Neural crest cell (in vitro differentiated cells): ENCODE results near the gene INAVA. TPM values are rescaled to one million over a fixed set of nuclear protein-coding genes. Genes with fewer than 3 reads are reported as not detected.

ENCODE experiments used
- DNase-seq: peaks from one replicate; pipeline ENCODE4 v3.0.0; 2021; ENCODE audit warnings: low read depth, mixed read lengths, low spot score
- H3K27ac Mint-ChIP-seq: one replicate; pipeline ENCODE4 v1.8.0; 2021; ENCODE audit warnings: mild to moderate bottlenecking, mixed read lengths; ENCODE audit not compliant: unreplicated experiment
- H3K27me3 Mint-ChIP-seq: 2 replicates; pipeline ENCODE4 v1.8.0; 2021; ENCODE audit warnings: low read depth, mild to moderate bottlenecking, mixed read lengths
- H3K36me3 Mint-ChIP-seq: 2 replicates; pipeline ENCODE4 v1.8.0; 2021; ENCODE audit warnings: low read depth, mild to moderate bottlenecking, mixed read lengths
- H3K4me1 Mint-ChIP-seq: 2 replicates; pipeline ENCODE4 v1.8.0; 2021; ENCODE audit warnings: mixed read lengths
- H3K4me3 Mint-ChIP-seq: one replicate; pipeline ENCODE4 v1.8.0; 2021; ENCODE audit warnings: mild to moderate bottlenecking, mixed read lengths
- H3K9me3 Mint-ChIP-seq: 2 replicates; pipeline ENCODE4 v1.8.0; 2021; ENCODE audit warnings: mixed read lengths
- total RNA-seq: library from RNA; stranded (reverse); gene quantifications from 2 replicates; pipeline ENCODE4 v1.2.1, GENCODE V29; 2021
- TF ChIP-seq, protein P1 (sequence below): fragments of 200-600 bp; sonication (generic); conservative IDR thresholded peaks from 2 replicates; pipeline ENCODE4 v1.5.0; 2021; ENCODE audit warnings: antibody characterized with exemption, mild to moderate bottlenecking

The INAVA gene
- total RNA-seq, 1 donor from 2014 or later: 51.8 TPM

DNA sequence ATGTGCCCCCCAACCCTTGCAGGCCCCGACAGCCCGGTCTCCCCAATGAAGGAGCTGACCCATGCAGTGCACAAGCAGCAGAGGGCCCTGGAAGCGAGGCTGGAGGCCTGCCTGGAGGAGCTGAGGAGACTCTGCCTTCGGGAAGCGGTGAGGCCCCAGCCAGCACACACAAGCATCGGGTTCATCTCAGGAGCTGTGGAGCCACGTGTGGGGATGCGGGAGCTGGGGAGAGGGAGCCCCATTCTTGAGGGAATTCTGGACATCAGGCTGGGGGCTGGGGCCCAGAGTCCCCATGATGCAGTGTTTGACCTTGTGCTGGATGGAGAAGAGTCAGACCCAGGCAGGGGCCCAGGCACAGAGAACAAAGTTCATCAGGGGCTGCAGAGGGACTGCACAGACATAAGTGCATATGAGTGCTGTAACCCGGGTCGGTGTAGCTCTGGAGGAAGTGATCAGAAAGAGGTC is 4.8 kb downstream of the INAVA start:
- TF ChIP-seq, protein P1, sequence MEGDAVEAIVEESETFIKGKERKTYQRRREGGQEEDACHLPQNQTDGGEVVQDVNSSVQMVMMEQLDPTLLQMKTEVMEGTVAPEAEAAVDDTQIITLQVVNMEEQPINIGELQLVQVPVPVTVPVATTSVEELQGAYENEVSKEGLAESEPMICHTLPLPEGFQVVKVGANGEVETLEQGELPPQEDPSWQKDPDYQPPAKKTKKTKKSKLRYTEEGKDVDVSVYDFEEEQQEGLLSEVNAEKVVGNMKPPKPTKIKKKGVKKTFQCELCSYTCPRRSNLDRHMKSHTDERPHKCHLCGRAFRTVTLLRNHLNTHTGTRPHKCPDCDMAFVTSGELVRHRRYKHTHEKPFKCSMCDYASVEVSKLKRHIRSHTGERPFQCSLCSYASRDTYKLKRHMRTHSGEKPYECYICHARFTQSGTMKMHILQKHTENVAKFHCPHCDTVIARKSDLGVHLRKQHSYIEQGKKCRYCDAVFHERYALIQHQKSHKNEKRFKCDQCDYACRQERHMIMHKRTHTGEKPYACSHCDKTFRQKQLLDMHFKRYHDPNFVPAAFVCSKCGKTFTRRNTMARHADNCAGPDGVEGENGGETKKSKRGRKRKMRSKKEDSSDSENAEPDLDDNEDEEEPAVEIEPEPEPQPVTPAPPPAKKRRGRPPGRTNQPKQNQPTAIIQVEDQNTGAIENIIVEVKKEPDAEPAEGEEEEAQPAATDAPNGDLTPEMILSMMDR: no peak
- no peak for DNase-seq
- Mint-ChIP-seq H3K36me3 (peaks cover 6% of the 10 kb centered on the region), H3K27me3 (no peaks in the 10 kb centered on the region), H3K27ac (no peak overlapping the region), H3K9me3 (no peaks in the 10 kb centered on the region), H3K4me1 (peaks cover 26% of the 10 kb centered on the region), H3K4me3 (no peak overlapping the region)

DNA sequence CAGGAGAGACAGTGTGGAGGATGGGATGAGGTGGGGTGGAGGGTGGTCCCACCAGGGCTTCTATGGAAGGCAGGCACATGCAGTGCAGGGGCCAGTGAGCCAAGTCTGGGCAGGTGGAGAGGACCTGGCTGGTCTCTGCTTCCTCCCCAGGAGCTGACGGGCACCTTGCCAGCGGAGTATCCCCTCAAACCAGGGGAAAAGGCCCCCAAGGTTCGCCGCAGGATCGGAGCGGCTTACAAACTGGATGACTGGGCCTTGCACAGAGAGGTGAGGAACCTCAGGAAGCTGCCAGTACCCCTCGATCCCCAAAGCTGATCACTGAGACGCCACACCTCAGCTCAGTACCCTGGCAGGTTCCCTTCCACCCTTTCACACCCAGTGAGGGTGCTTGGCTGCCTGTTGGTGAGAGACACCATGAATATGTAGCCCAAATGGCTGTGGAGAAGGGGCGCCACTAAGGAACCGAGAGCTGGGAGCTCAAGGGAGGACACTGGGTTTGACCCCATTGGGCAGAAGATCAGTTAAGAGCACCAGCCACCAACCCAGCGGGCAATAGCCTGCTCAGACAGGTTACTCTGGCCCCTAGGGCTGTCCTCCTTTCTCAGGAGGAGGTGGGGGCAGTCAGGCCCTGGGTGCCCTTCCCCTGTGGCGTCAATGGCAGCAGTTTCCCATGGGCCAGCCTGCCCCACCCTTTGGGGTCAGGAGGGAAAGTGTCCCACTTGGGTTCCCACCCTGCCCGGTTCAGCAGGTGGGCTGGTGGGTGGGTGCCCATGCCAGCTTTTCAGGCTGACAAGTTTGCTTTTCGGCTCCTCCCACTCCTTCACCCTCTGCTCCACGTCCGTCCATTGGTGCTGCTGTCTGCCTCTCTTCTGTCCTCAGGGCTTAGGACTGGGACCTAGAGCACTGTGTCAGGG is 5.5 kb downstream of the INAVA start:
- peaks cover 25% of the 10 kb centered on the region for H3K4me1 Mint-ChIP-seq
- no peak for DNase-seq
- H3K27me3 Mint-ChIP-seq: no peaks in the 10 kb centered on the region
- no peak overlapping the region for H3K27ac Mint-ChIP-seq
- no peaks in the 10 kb centered on the region for H3K9me3 Mint-ChIP-seq
- TF ChIP-seq, protein P1: no peak
- no peak overlapping the region for H3K4me3 Mint-ChIP-seq
- H3K36me3 Mint-ChIP-seq: peaks cover 6% of the 10 kb centered on the region

DNA sequence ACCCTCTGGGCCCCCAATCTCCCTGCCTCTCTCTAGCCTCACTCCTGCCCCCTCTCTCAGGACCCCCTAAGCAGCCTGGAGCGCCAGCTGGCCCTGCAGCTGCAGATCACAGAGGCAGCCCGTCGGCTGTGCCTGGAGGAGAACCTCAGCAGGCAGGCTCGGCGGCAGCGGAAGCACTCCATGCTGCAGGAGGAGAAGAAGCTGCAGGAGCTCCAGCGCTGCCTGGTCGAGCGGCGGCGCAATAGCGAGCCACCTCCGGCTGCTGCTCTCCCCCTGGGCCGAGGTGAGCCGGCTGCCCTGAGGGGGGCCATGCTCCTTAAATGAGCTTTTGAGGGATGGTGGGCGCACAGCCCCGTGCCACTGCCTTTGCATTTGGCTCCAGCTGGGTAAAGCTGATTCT is 6.2 kb downstream of the INAVA start:
- Mint-ChIP-seq H3K27ac (no peak overlapping the region), H3K4me1 (peaks cover 18% of the 10 kb centered on the region), H3K27me3 (no peaks in the 10 kb centered on the region), H3K9me3 (no peaks in the 10 kb centered on the region), H3K4me3 (no peak overlapping the region), H3K36me3 (peaks cover 6% of the 10 kb centered on the region)
- DNase-seq: no peak
- TF ChIP-seq, protein P1: no peak

DNA sequence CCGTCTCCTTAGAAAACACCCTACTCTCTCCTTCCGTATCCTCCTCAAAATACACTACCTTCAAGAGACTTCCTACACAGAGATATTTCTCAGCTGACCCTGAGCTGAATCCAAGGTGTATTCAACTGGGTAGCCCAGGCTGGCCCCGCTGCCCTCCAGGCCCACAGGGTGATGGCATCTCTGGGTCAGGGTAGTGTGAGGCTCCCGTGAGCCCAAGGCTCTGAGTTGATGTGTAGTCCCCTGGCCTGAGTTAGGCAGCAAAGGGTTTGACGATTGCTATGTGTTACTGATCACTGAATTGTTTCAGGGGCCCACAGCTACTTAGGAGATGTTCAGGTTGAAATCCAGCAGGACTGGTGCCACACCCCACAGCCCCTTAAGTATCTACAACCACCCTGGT is 6.7 kb downstream of the INAVA start:
- Mint-ChIP-seq H3K36me3 (peaks cover 6% of the 10 kb centered on the region), H3K27me3 (no peaks in the 10 kb centered on the region), H3K4me3 (no peak overlapping the region), H3K4me1 (peaks cover 16% of the 10 kb centered on the region), H3K27ac (no peak overlapping the region), H3K9me3 (no peaks in the 10 kb centered on the region)
- TF ChIP-seq, protein P1: no peak
- no peak for DNase-seq

DNA sequence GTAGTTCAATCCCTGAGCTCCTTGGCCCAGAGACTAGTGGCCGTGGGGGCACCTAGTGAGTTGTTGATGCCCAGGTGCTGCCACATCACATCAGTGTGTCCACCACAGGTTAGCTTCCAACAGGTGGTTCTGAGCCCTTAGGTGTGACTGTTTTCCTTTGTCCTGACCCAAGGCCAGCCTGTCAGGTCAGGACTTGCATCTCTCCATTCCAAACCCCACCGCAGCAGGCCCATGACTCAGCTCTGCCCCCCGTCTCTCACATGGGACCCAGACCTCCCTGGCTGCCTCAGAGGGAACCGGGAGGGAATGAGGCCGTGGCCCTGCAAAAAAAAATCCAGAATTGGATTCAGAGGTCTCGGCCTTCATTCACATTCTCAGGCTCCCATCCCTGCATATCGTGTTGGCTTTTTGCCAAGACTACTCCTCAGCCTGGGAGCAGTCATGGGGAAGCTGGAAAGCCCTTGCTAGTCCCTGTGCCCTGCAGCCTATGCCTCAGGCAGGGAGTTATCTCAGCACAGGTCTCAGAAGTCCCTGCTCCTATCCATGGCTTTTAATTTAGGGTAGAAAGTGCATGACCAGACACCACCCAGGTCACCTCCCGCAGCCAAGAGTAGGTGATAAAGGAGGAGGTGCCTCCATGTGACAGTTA is 7.2 kb downstream of the INAVA start:
- no peak overlapping the region for H3K27ac Mint-ChIP-seq
- H3K4me3 Mint-ChIP-seq: no peak overlapping the region
- peaks cover 6% of the 10 kb centered on the region for H3K36me3 Mint-ChIP-seq
- peaks cover 12% of the 10 kb centered on the region for H3K4me1 Mint-ChIP-seq
- no peak for DNase-seq
- H3K9me3 Mint-ChIP-seq: no peaks in the 10 kb centered on the region
- no peaks in the 10 kb centered on the region for H3K27me3 Mint-ChIP-seq
- TF ChIP-seq, protein P1: no peak
